Astrocyte (in vitro differentiated cells and primary cell): ENCODE data around the gene RPS6KB1.

Experiments used
- EZH2 ChIP-seq: IDR thresholded peaks from 2 replicates; pipeline ENCODE4 v1.6.1; 2012; ENCODE audit warnings: mild to moderate bottlenecking, low read length, inconsistent platforms; ENCODE audit not compliant: insufficient read depth
- TF ChIP-seq, protein P1 (sequence below): IDR thresholded peaks from 2 replicates; pipeline ENCODE4 v1.5.1; 2011; ENCODE audit warnings: low read depth, mild to moderate bottlenecking, inconsistent platforms, low read length, moderate library complexity; ENCODE audit not compliant: insufficient read depth

DNA sequence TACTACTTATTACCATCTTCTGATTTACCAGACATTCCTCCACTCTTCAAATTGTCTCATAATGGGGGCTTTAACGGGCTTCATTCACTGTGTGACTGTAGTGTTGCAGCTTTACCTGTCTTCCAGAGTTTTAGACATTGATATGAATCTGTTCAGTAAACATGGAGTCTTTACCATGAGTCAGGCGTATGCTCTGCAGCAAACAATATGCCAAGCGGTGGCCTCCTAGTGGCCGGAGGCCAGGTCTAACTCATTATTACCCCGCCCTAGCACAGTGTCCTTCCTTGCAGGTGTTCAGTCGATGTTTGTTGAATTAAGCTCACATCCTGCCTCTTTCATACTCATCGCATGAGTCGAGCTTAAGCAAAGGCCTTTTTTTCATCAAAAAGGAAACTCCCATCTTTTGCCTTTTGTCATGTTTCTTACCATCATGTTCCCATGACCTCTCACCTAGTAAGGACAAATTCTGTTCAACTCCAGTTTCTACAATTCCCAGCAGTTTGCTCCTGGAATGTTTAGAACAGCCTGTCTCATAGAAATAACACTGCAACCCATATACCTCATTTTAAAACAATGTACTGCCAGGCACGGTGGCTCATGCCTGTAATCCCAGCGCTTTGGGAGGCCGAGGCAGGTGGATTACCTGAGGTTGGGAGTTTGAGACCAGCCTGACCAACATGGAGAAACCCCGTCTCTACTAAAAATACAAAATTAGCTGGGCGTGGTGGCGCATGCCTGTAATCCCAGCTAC, 39.6 kb upstream of the RPS6KB1 start:
- no peak for TF ChIP-seq EZH2
- TF ChIP-seq, protein P1, sequence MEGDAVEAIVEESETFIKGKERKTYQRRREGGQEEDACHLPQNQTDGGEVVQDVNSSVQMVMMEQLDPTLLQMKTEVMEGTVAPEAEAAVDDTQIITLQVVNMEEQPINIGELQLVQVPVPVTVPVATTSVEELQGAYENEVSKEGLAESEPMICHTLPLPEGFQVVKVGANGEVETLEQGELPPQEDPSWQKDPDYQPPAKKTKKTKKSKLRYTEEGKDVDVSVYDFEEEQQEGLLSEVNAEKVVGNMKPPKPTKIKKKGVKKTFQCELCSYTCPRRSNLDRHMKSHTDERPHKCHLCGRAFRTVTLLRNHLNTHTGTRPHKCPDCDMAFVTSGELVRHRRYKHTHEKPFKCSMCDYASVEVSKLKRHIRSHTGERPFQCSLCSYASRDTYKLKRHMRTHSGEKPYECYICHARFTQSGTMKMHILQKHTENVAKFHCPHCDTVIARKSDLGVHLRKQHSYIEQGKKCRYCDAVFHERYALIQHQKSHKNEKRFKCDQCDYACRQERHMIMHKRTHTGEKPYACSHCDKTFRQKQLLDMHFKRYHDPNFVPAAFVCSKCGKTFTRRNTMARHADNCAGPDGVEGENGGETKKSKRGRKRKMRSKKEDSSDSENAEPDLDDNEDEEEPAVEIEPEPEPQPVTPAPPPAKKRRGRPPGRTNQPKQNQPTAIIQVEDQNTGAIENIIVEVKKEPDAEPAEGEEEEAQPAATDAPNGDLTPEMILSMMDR, result peak; percentile 79
